ENCODE measurements around the gene IPO13.

The IPO13 gene

GRCh38 chr1:43931711-43932660, 14.8 kb upstream of the IPO13 start:
- DNase-seq (ENCODE audit: low read depth in 2 of 2): no peak

- DNase-seq (ENCODE audit: low read depth in 2 of 2): no peak
These were observed 13.9 kb upstream of the IPO13 start for GRCh38 chr1:43932786-43933385.

- no peak for DNase-seq (ENCODE audit: low read depth in 2 of 2)
These were observed 13.2 kb upstream of the IPO13 start, which contains the start of gene ARTN for GRCh38 chr1:43933386-43934100. Gene ARTN (plus strand): TSS chr1:43933801. CDS start chr1:43935657, 1,856 bp downstream.

DNA sequence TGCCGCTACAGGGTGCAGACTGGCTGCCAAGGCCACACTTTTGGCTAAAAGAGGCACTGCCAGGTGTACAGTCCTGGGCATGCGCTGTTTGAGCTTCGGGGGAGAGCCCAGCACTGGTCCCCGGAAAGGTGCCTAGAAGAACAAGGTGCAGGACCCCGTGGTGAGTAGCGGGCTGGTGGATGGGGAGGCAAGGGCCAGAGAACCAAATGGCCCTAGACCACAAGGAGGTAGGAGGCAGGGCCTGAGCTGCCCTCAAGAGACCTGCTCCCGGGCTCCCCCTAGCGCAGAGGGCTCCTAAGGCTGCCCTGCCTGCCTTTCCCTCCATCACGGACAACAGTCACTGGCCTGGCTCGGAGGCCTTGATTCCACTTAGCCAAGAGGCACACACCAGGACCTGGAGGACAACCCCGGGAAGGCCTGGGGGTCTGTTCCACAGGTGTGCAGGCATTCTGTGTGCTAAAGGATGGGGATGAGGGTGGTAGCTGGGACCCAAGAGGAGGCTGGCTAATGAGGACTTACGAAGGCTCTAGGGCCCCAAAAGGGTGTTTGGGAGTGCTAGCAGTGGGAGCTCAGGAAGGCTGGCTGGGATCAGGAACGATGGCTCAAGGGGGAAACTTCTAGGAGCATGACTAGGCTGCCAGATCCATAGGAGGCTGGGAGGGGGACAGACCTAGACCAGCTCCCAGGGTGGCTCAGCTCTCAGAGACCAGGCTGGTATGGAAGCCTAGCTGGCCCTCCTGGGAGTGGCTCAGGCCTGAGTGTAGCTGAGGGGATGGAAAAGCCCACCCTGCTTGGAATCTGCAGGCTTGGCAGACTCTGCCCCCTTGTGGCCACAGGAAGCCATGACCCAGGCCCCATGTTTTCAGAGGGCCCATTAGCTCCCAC, 12.4 kb upstream of the IPO13 start:
- DNase-seq (ENCODE audit: low read depth in 2 of 2): peak in 1 of 2 donors; percentile 57

GRCh38 chr1:43934986-43935324, 11.8 kb upstream of the IPO13 start:
- DNase-seq (ENCODE audit: low read depth in 2 of 2): no peak

- DNase-seq (ENCODE audit: low read depth in 2 of 2): no peak
These were observed 10.9 kb upstream of the IPO13 start for GRCh38 chr1:43935711-43936427.

- DNase-seq (ENCODE audit: low read depth in 2 of 2): no peak
These were observed 10.2 kb upstream of the IPO13 start for GRCh38 chr1:43936431-43937151.

GRCh38 chr1:43937179-43937865, 9.4 kb upstream of the IPO13 start:
- DNase-seq (ENCODE audit: low read depth in 2 of 2): no peak

DNA sequence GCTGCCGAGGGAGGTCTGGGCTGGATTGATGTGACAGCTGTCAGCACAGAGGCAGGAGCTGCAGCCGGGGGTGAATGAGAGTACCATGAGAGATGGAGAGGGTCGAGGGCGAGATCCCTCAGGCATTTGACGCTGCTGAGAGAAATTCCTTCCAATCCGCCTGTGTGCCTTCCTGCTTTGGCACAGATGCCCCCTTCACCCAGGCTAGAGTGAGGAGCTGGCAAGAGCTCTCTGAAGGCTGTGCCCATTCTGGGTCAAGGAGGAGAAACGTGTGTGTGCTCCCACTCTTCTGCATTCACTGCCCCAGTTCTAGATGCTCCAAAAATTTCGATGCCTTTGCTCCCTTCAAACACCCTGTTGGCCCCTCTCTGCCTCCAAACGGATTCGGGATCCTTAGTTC, 8.4 kb upstream of the IPO13 start:
- DNase-seq (ENCODE audit: low read depth in 2 of 2): no peak

GRCh38 chr1:43938892-43939587, 7.7 kb upstream of the IPO13 start:
- DNase-seq (ENCODE audit: low read depth in 2 of 2): no peak

- DNase-seq (ENCODE audit: low read depth in 2 of 2): no peak
These were observed 4.3 kb upstream of the IPO13 start for GRCh38 chr1:43942411-43942810.

DNA sequence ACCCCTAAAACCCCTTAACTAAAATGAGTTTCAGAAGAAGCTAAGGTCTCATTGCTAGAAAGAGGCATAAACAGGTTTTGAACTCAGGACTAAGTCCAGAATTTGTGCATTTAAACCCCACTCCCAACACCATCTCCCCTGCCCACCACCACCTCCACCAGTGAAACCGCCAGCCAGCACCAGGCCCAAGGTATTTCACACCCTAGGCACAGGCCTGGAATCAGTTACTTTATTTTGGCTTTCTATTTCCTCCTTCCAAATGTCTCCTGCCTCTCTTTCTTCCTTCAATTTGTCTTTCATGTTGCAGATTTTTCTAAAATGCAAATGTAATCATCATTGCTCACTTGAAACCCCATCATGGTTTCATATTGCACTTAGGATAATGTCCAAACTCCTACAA, 1.9 kb upstream of the IPO13 start:
- DNase-seq (ENCODE audit: low read depth in 2 of 2): no peak

GRCh38 chr1:43945674-43946235, 995 bp upstream of the IPO13 start:
- no peak for DNase-seq (ENCODE audit: low read depth in 2 of 2)

DNA sequence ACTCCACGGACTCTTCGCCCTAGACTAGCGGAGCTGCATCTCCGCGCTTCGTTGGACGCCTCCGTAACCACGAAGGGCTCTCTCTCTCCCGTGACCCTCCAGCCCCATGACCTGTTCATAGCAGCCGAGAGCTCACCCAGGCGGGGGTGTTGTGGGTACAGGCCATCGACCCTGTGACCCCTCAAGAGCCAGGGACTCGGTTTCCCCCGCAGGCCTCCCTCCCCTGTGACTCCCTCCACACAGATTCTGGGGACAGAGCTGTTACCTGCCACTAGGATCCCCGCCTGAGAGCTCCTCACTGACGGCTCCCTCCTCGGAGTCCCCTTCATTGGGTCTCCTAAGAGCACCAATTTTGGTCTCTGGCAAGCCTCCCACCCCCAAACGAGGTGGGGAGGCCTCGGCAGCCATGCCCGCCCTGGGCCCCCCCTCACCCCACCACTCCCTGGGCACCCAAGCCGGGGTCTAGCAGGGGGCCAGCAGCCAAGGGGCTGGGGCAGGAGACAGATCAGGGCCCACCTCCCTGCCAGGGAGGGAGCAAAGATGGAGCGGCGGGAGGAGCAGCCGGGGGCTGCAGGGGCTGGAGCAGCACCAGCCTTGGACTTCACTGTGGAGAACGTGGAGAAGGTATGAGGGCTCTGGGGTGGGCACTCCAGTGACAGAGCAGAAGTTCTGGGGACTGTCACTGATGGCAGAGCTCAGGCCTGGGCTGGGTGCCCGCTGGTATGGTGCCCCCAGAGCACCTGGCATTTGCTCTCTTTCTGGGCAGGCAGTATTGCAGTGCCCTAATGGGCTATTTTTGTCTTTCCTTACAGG, 517 bp downstream of the IPO13 start:
- DNase-seq (ENCODE audit: low read depth in 2 of 2): no peak

- DNase-seq (ENCODE audit: low read depth in 2 of 2): no peak
These were observed 1.2 kb downstream of the IPO13 start for GRCh38 chr1:43947874-43948437.

DNA sequence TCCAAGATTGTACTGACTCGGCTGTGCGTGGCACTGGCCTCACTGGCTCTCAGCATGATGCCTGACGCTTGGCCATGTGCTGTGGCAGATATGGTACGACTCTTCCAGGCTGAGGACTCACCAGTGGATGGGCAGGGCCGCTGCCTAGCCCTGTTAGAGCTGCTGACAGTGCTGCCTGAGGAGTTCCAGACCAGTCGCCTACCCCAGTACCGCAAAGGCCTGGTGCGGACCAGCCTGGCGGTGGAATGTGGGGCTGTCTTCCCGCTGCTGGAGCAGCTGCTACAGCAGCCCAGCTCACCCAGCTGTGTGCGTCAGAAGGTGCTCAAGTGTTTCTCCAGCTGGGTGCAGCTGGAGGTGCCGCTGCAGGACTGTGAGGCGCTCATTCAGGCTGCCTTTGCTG, 2.9 kb downstream of the IPO13 start:
- no peak for DNase-seq (ENCODE audit: low read depth in 2 of 2)

Measured in stimulated activated CD8-positive, alpha-beta memory T cell treated with anti-CD3 and anti-CD28 coated beads, Interleukin-2, amount 100 ng/mL, for 48 hours (primary cell).